Testis (tissue), 2 donors: Measurements from ENCODE around the gene STARD6.

Experiments
- CTCF ChIP-seq, 3 experiments: fragments of 450-650 bp in 2 of 3; fragments of 200-600 bp in 1 of 3; sonication (generic) in 1 of 3; IDR thresholded peaks; one replicate each; pipeline ENCODE4 v1.5.1; 2016 to 2019; ENCODE audit warnings: antibody characterized with exemption in 3 of 3, mild to moderate bottlenecking in 2 of 3, moderate library complexity in 1 of 3
- POLR2A ChIP-seq: fragments of 450-650 bp; IDR thresholded peaks from one replicate; pipeline ENCODE4 v1.6.1; 2017; ENCODE audit warnings: antibody characterized with exemption, mild to moderate bottlenecking, moderate library complexity

GRCh38 chr18:54382076-54382475 lies 24.4 kb upstream of the STARD6 start:
- TF ChIP-seq CTCF (IDR thresholded peaks at IDR 0.05) (no peak), POLR2A (no peak)
